IMR-90 (cell line): ENCODE data around the gene WHRN.

ENCODE experiments used
- CTCF ChIP-seq: conservative IDR thresholded peaks from 2 replicates; pipeline ENCODE4 v1.5.1; 2012; ENCODE audit warnings: mild to moderate bottlenecking, low read depth, low read length, improper control_type of control experiment
- MAZ ChIP-seq: IDR thresholded peaks from 2 replicates; pipeline ENCODE4 v1.6.1; 2012; ENCODE audit warnings: low read depth, mild to moderate bottlenecking, low read length, improper control_type of control experiment, moderate library complexity, borderline replicate concordance
- POLR2A ChIP-seq: IDR thresholded peaks from 2 replicates; pipeline ENCODE4 v1.6.1; 2012; ENCODE audit warnings: mild to moderate bottlenecking, low read depth, low read length
- RAD21 ChIP-seq: IDR thresholded peaks from 2 replicates; pipeline ENCODE4 v1.6.1; 2012; ENCODE audit warnings: low read length, improper control_type of control experiment
- RFX5 ChIP-seq: IDR thresholded peaks from 2 replicates; pipeline ENCODE4 v1.8.0; 2012; ENCODE audit warnings: low read depth, mild to moderate bottlenecking, low read length, moderate library complexity

- TF ChIP-seq POLR2A: no peak
- no peak for TF ChIP-seq CTCF
- TF ChIP-seq MAZ: no peak
- no peak for TF ChIP-seq RFX5
- no peak for TF ChIP-seq RAD21
Measured at GRCh38 chr9:114400219-114400618, 105.1 kb downstream of the WHRN start.
